ENCODE data around the gene HECTD4.

GRCh38 chr12:112389228-112389627, 7.0 kb upstream of the HECTD4 start:
- TF ChIP-seq CTCF (IDR thresholded peaks at IDR 0.05) (no peak), POLR2A (IDR thresholded peaks at IDR 0.05) (no peak), EP300 (IDR thresholded peaks at IDR 0.05) (no peak), POLR2AphosphoS5 (IDR thresholded peaks at IDR 0.05) (no peak)

Measured in suprapubic skin (tissue), 4 donors.